ENCODE measurements around the gene EHD3. TPM values are rescaled to one million over a fixed set of nuclear protein-coding genes. Genes with fewer than 3 reads are reported as not detected.

EHD3 gene
- total RNA-seq, 5 donors from 2014 or later (not counting 1 experiment from before 2014, with no cell fraction given): 2.9 to 4.2 (median 4.0) TPM

DNA sequence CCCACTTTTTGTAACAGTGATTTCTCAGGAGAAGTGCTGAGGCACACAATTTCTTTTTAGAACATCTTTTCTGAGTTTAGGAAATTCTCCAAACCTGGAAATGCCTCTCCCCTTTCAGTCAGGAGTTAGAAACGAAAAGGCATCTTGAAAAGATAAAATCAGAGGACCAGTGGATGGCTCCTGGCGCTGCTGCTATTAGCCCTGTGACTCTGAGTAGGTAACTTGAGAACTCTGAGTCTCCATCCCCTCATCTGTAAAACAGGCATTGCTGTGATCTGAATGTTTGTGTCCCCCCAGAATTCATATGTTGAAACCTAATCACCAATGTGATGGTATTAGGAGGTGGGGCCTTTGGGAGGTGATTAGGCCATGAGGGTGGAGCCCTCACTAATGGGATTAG lies 50.2 kb downstream of the EHD3 start:
- no CpG with 5 or more reads among the region's 2 CpGs for WGBS (ENCODE audit: insufficient coverage)
- Mint-ChIP-seq H3K27ac (no peak overlapping the region), H3K4me3 (no peak overlapping the region), H3K4me1 (no peaks in the 10 kb centered on the region), H3K36me3 (no peaks in the 10 kb centered on the region), H3K27me3 (no peaks in the 10 kb centered on the region), H3K9me3 (no peaks in the 10 kb centered on the region)
- ChIA-PET POLR2A (no interaction called here), CTCF (no interaction called here)
- ATAC-seq (replicated peaks in 1 of 4): no peak
- no peaks in the 10 kb centered on the region for H3K4me1 ChIP-seq (ENCODE audit: control insufficient read depth in 1 of 2, extremely low read depth in 1 of 2, insufficient read depth in 2 of 2, low read length in 2 of 2)
- H3K9me3 ChIP-seq: no peaks in the 10 kb centered on the region
- no peak overlapping the region for H3K4me3 ChIP-seq (ENCODE audit: control insufficient read depth in 1 of 2, extremely low read depth in 1 of 2, low read length in 1 of 2)
- no peak for DNase-seq
- H3K27me3 ChIP-seq (replicated peaks in 1 of 2; ENCODE audit: control insufficient read depth in 2 of 2, extremely low read depth in 1 of 2, insufficient read depth in 2 of 2, low read length in 1 of 2): peaks cover 0 to 3% of the 10 kb centered on the region in 2 experiments
- no peaks in the 10 kb centered on the region for H3K36me3 ChIP-seq (ENCODE audit: control insufficient read depth in 2 of 2, extremely low read depth in 1 of 2, insufficient read depth in 1 of 2, low read length in 1 of 2)
- no peak overlapping the region for H3K27ac ChIP-seq (ENCODE audit: low read length)

- WGBS (ENCODE audit: insufficient coverage): 100% methylated on average over 2 of the region's 4 CpGs
- no peak overlapping the region for H3K27ac ChIP-seq (ENCODE audit: low read length)
- no peak overlapping the region for H3K4me3 Mint-ChIP-seq
- H3K4me3 ChIP-seq (ENCODE audit: control insufficient read depth in 1 of 2, extremely low read depth in 1 of 2, low read length in 1 of 2): no peak overlapping the region
- H3K27me3 ChIP-seq (replicated peaks in 1 of 2; ENCODE audit: control insufficient read depth in 2 of 2, extremely low read depth in 1 of 2, insufficient read depth in 2 of 2, low read length in 1 of 2): no peaks in the 10 kb centered on the region
- H3K9me3 Mint-ChIP-seq: no peaks in the 10 kb centered on the region
- DNase-seq (no peak), ATAC-seq (replicated peaks in 1 of 4) (no peak)
- H3K4me1 Mint-ChIP-seq: no peaks in the 10 kb centered on the region
- H3K27ac Mint-ChIP-seq: no peak overlapping the region
- no peaks in the 10 kb centered on the region for H3K4me1 ChIP-seq (ENCODE audit: control insufficient read depth in 1 of 2, extremely low read depth in 1 of 2, insufficient read depth in 2 of 2, low read length in 2 of 2)
- H3K36me3 Mint-ChIP-seq: no peaks in the 10 kb centered on the region
- H3K27me3 Mint-ChIP-seq: no peaks in the 10 kb centered on the region
- no peaks in the 10 kb centered on the region for H3K36me3 ChIP-seq (ENCODE audit: control insufficient read depth in 2 of 2, extremely low read depth in 1 of 2, insufficient read depth in 1 of 2, low read length in 1 of 2)
- POLR2A ChIA-PET: interaction anchor here in 1 of 2 donors (0.6 kb wide), 1 partner anchor 9 kb away, joined by 6 read pairs; no protein-coding TSS in a partner anchor
- CTCF ChIA-PET: interaction anchor here in 1 of 2 donors (0.6 to 0.7 kb wide), 2 partner anchors 14 to 861 kb away, joined by 4 to 8 read pairs; no protein-coding TSS in a partner anchor
- H3K9me3 ChIP-seq: no peaks in the 10 kb centered on the region
Measured at GRCh38 chr2:31286230-31286629, 52.3 kb downstream of the EHD3 start.

DNA sequence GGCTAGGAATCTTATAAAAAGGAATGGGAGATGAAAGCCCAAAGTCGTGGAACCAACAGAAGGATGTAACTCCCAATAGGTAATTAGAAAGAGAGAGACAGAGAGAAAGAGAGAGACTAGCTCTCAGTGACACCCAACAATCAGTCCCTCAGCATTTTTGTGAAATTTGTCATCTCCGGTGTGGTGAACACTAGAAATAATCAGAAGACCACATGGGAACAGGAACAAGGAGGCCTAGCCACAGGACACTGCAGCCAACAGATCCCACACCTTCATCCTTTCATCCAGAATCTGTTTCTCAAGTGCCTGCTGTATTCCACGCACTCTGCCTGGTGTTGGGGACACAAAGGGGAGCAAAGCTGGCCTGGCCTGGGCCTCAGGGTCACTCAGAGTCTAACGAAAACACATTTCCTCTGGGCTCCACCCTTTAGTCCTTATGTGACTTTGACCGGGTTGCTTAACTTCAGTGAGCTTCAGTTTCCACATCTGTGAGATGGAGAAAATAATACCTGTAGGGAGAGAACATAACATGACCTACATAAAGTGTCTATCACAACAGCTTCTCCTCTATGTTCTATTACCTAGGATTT lies 53.1 kb downstream of the EHD3 start:
- DNase-seq (no peak), ATAC-seq (replicated peaks in 1 of 4) (no peak)
- Histone ChIP-seq H3K27ac (ENCODE audit: low read length) (no peak overlapping the region), H3K4me3 (ENCODE audit: control insufficient read depth in 1 of 2, extremely low read depth in 1 of 2, low read length in 1 of 2) (no peak overlapping the region), H3K4me1 (ENCODE audit: control insufficient read depth in 1 of 2, extremely low read depth in 1 of 2, insufficient read depth in 2 of 2, low read length in 2 of 2) (no peaks in the 10 kb centered on the region), H3K27me3 (replicated peaks in 1 of 2; ENCODE audit: control insufficient read depth in 2 of 2, extremely low read depth in 1 of 2, insufficient read depth in 2 of 2, low read length in 1 of 2) (no peaks in the 10 kb centered on the region), H3K36me3 (ENCODE audit: control insufficient read depth in 2 of 2, extremely low read depth in 1 of 2, insufficient read depth in 1 of 2, low read length in 1 of 2) (no peaks in the 10 kb centered on the region), H3K9me3 (no peaks in the 10 kb centered on the region)
- no peaks in the 10 kb centered on the region for H3K9me3 Mint-ChIP-seq
- H3K4me3 Mint-ChIP-seq: no peak overlapping the region
- H3K4me1 Mint-ChIP-seq: no peaks in the 10 kb centered on the region
- 54% methylated on average over 2 of the region's 5 CpGs for WGBS (ENCODE audit: insufficient coverage)
- H3K36me3 Mint-ChIP-seq: no peaks in the 10 kb centered on the region
- ChIA-PET POLR2A (no interaction called here), CTCF (no interaction called here)
- H3K27ac Mint-ChIP-seq: no peak overlapping the region
- no peaks in the 10 kb centered on the region for H3K27me3 Mint-ChIP-seq

DNA sequence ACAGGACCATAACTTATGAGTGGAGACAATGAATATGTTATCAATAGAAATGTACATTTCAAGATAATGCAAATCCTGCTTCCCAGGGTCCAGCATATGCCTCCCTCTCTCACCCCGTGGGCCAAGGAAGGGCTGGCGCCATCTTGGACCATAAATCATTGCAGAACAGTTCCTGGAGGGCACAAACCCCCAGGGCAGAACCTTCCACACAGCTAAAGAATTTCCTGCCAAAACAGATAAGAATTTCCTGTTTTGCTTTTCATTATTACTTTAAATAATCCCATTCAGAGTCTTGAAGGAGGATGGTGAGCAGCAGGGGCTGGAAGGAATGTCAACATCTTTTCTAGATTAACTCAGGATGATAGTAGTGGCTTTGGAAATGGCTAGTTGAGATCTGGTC lies 53.7 kb downstream of the EHD3 start:
- Histone ChIP-seq H3K9me3 (no peaks in the 10 kb centered on the region), H3K27ac (ENCODE audit: low read length) (no peak overlapping the region), H3K27me3 (replicated peaks in 1 of 2; ENCODE audit: control insufficient read depth in 2 of 2, extremely low read depth in 1 of 2, insufficient read depth in 2 of 2, low read length in 1 of 2) (no peaks in the 10 kb centered on the region), H3K4me1 (ENCODE audit: control insufficient read depth in 1 of 2, extremely low read depth in 1 of 2, insufficient read depth in 2 of 2, low read length in 2 of 2) (no peaks in the 10 kb centered on the region), H3K36me3 (ENCODE audit: control insufficient read depth in 2 of 2, extremely low read depth in 1 of 2, insufficient read depth in 1 of 2, low read length in 1 of 2) (no peaks in the 10 kb centered on the region), H3K4me3 (ENCODE audit: control insufficient read depth in 1 of 2, extremely low read depth in 1 of 2, low read length in 1 of 2) (no peak overlapping the region)
- H3K4me3 Mint-ChIP-seq: no peak overlapping the region
- 31% methylated on average over 2 of the region's 2 CpGs for WGBS (ENCODE audit: insufficient coverage)
- H3K9me3 Mint-ChIP-seq: peaks cover 0 to 5% (median 0%) of the 10 kb centered on the region in 3 donors
- H3K4me1 Mint-ChIP-seq: no peaks in the 10 kb centered on the region
- ChIA-PET POLR2A (no interaction called here), CTCF (no interaction called here)
- H3K36me3 Mint-ChIP-seq: no peaks in the 10 kb centered on the region
- no peak overlapping the region for H3K27ac Mint-ChIP-seq
- DNase-seq: no peak
- no peaks in the 10 kb centered on the region for H3K27me3 Mint-ChIP-seq
- no peak for ATAC-seq (replicated peaks in 1 of 4)

- H3K27me3 Mint-ChIP-seq: peaks cover 2 to 4% of the 10 kb centered on the region in 2 donors
- no peak overlapping the region for H3K4me3 ChIP-seq (ENCODE audit: control insufficient read depth in 1 of 2, extremely low read depth in 1 of 2, low read length in 1 of 2)
- peaks cover 0 to 5% (median 0%) of the 10 kb centered on the region in 3 donors for H3K9me3 Mint-ChIP-seq
- H3K4me1 Mint-ChIP-seq: no peaks in the 10 kb centered on the region
- ChIA-PET POLR2A (no interaction called here), CTCF (no interaction called here)
- no peaks in the 10 kb centered on the region for H3K36me3 ChIP-seq (ENCODE audit: control insufficient read depth in 2 of 2, extremely low read depth in 1 of 2, insufficient read depth in 1 of 2, low read length in 1 of 2)
- no peaks in the 10 kb centered on the region for H3K27me3 ChIP-seq (replicated peaks in 1 of 2; ENCODE audit: control insufficient read depth in 2 of 2, extremely low read depth in 1 of 2, insufficient read depth in 2 of 2, low read length in 1 of 2)
- ATAC-seq (replicated peaks in 1 of 4) (no peak), DNase-seq (no peak)
- no peak overlapping the region for H3K4me3 Mint-ChIP-seq
- no peak overlapping the region for H3K27ac Mint-ChIP-seq
- H3K27ac ChIP-seq (ENCODE audit: low read length): no peak overlapping the region
- no peaks in the 10 kb centered on the region for H3K9me3 ChIP-seq
- 80% methylated on average over 1 of the region's 1 CpG for WGBS (ENCODE audit: insufficient coverage)
- H3K36me3 Mint-ChIP-seq: no peaks in the 10 kb centered on the region
- H3K4me1 ChIP-seq (ENCODE audit: control insufficient read depth in 1 of 2, extremely low read depth in 1 of 2, insufficient read depth in 2 of 2, low read length in 2 of 2): no peaks in the 10 kb centered on the region
Measured at GRCh38 chr2:31294196-31294595, 60.2 kb downstream of the EHD3 start.

- DNase-seq (no peak), ATAC-seq (replicated peaks in 1 of 4) (no peak)
- ChIA-PET CTCF (no interaction called here), POLR2A (no interaction called here)
- Histone ChIP-seq H3K9me3 (no peaks in the 10 kb centered on the region), H3K27me3 (replicated peaks in 1 of 2; ENCODE audit: control insufficient read depth in 2 of 2, extremely low read depth in 1 of 2, insufficient read depth in 2 of 2, low read length in 1 of 2) (no peaks in the 10 kb centered on the region), H3K36me3 (ENCODE audit: control insufficient read depth in 2 of 2, extremely low read depth in 1 of 2, insufficient read depth in 1 of 2, low read length in 1 of 2) (no peaks in the 10 kb centered on the region), H3K4me3 (ENCODE audit: control insufficient read depth in 1 of 2, extremely low read depth in 1 of 2, low read length in 1 of 2) (no peak overlapping the region), H3K27ac (ENCODE audit: low read length) (no peak overlapping the region), H3K4me1 (ENCODE audit: control insufficient read depth in 1 of 2, extremely low read depth in 1 of 2, insufficient read depth in 2 of 2, low read length in 2 of 2) (no peaks in the 10 kb centered on the region)
- Mint-ChIP-seq H3K4me3 (no peak overlapping the region), H3K9me3 (peaks cover 0 to 5% (median 0%) of the 10 kb centered on the region in 3 donors), H3K4me1 (no peaks in the 10 kb centered on the region), H3K27me3 (peaks cover 2 to 4% of the 10 kb centered on the region in 2 donors), H3K36me3 (no peaks in the 10 kb centered on the region), H3K27ac (no peak overlapping the region)
- WGBS (ENCODE audit: insufficient coverage): 100% methylated on average over 2 of the region's 8 CpGs
Measured at GRCh38 chr2:31296641-31297287, 62.8 kb downstream of the EHD3 start.

Data from T-cell (primary cell).